Muscle layer of colon (tissue), 2 donors: Measurements from ENCODE around the gene RMND5A.
A peak's percentile ranks its signal among the peaks of the same experiment; 100 is the strongest.

Experiments used
- H3K27ac ChIP-seq: one replicate; pipeline ENCODE4 v1.7.0; 2013; ENCODE audit warnings: low read depth, mild to moderate bottlenecking, low read length, moderate library complexity
- H3K27me3 ChIP-seq, 2 donors: one replicate each; pipeline ENCODE4 v1.7.0; 2013; ENCODE audit warnings: low read length in 2 of 2, mild to moderate bottlenecking in 2 of 2; ENCODE audit not compliant: insufficient read depth in 2 of 2, control insufficient read depth in 1 of 2
- H3K36me3 ChIP-seq: one replicate; pipeline ENCODE4 v1.7.0; 2013; ENCODE audit warnings: mild to moderate bottlenecking, low read length; ENCODE audit not compliant: insufficient read depth
- H3K4me1 ChIP-seq: one replicate; pipeline ENCODE4 v1.7.0; 2013; ENCODE audit warnings: mild to moderate bottlenecking, low read length; ENCODE audit not compliant: insufficient read depth
- H3K4me3 ChIP-seq, 2 donors: one replicate each; pipeline ENCODE4 v1.7.0; 2013; ENCODE audit warnings: low read length in 2 of 2, low read depth in 1 of 2, mild to moderate bottlenecking in 1 of 2, moderate library complexity in 1 of 2
- H3K9ac ChIP-seq: one replicate; pipeline ENCODE4 v1.7.0; 2013; ENCODE audit warnings: low read length
- H3K9me3 ChIP-seq: one replicate; pipeline ENCODE4 v1.7.0; 2013; ENCODE audit warnings: mild to moderate bottlenecking, low read length
- donor health status: abdominal sarcoma.
- donor health status: Adenocarcinoma of cecum.

The RMND5A gene

GRCh38 chr2:86787736-86788135 lies 67.6 kb downstream of the RMND5A start:
- H3K27me3 ChIP-seq = peaks cover 26 to 39% of the 10 kb centered on the region in 2 donors

GRCh38 chr2:86788165-86788564 lies 68.1 kb downstream of the RMND5A start:
- H3K4me1 ChIP-seq = peaks cover 12% of the 10 kb centered on the region
- no peak overlapping the region for H3K27ac ChIP-seq
- H3K27me3 ChIP-seq = peaks cover 26 to 43% of the 10 kb centered on the region in 2 donors
- no peaks in the 10 kb centered on the region for H3K36me3 ChIP-seq
- H3K9me3 ChIP-seq = no peaks in the 10 kb centered on the region
- H3K9ac ChIP-seq = no peak overlapping the region
- no peak overlapping the region for H3K4me3 ChIP-seq

More at GRCh38 chr2:86787736-86788135, 67.6 kb downstream of the RMND5A start:
- H3K4me3 ChIP-seq = no peak overlapping the region
- no peaks in the 10 kb centered on the region for H3K9me3 ChIP-seq
- H3K4me1 ChIP-seq = peaks cover 12% of the 10 kb centered on the region
- no peak overlapping the region for H3K27ac ChIP-seq
- no peaks in the 10 kb centered on the region for H3K36me3 ChIP-seq
- H3K9ac ChIP-seq = no peak overlapping the region

GRCh38 chr2:86788881-86789686 lies 69.0 kb downstream of the RMND5A start:
- Histone ChIP-seq H3K27me3 (peaks cover 35 to 50% of the 10 kb centered on the region in 2 donors), H3K4me3 (no peak overlapping the region), H3K27ac (no peak overlapping the region)

GRCh38 chr2:86789687-86790133 lies 69.6 kb downstream of the RMND5A start:
- H3K4me3 ChIP-seq = peak overlapping the region in 1 of 2 donors; percentile 14
- H3K27ac ChIP-seq = no peak overlapping the region
- no peaks in the 10 kb centered on the region for H3K9me3 ChIP-seq
- no peak overlapping the region for H3K9ac ChIP-seq
- H3K36me3 ChIP-seq = no peaks in the 10 kb centered on the region
- peaks cover 12% of the 10 kb centered on the region for H3K4me1 ChIP-seq
- peaks cover 40 to 50% of the 10 kb centered on the region in 2 donors for H3K27me3 ChIP-seq

More at GRCh38 chr2:86788881-86789686, 69.0 kb downstream of the RMND5A start:
- Histone ChIP-seq H3K9me3 (no peaks in the 10 kb centered on the region), H3K4me1 (peaks cover 12% of the 10 kb centered on the region), H3K9ac (no peak overlapping the region), H3K36me3 (no peaks in the 10 kb centered on the region)

- Histone ChIP-seq H3K4me3 (peak overlapping the region in 1 of 2 donors; percentile 14), H3K36me3 (no peaks in the 10 kb centered on the region), H3K27ac (no peak overlapping the region), H3K4me1 (peaks cover 12% of the 10 kb centered on the region), H3K9ac (no peak overlapping the region), H3K27me3 (peaks cover 40 to 50% of the 10 kb centered on the region in 2 donors), H3K9me3 (no peaks in the 10 kb centered on the region)
Measured at GRCh38 chr2:86790134-86790675, 70.1 kb downstream of the RMND5A start.

GRCh38 chr2:86790676-86791572 lies 70.8 kb downstream of the RMND5A start, which contains the start of gene CD8A:
Gene CD8A (minus strand): TSS chr2:86790913. CDS start chr2:86790825, 88 bp downstream.
- Histone ChIP-seq H3K27me3 (peaks cover 40 to 50% of the 10 kb centered on the region in 2 donors), H3K9me3 (no peaks in the 10 kb centered on the region), H3K27ac (no peak within 1 kb of the TSS), H3K4me1 (peaks cover 12% of the 10 kb centered on the region), H3K9ac (no peak within 1 kb of the TSS), H3K36me3 (no peaks in the 10 kb centered on the region), H3K4me3 (peak within 1 kb of the TSS; percentile 14 to 35)

GRCh38 chr2:86791573-86791972 lies 71.5 kb downstream of the RMND5A start:
- H3K36me3 ChIP-seq = no peaks in the 10 kb centered on the region
- no peak overlapping the region for H3K4me3 ChIP-seq
- peaks cover 40 to 50% of the 10 kb centered on the region in 2 donors for H3K27me3 ChIP-seq

GRCh38 chr2:86793752-86794151 lies 73.7 kb downstream of the RMND5A start:
- H3K9me3 ChIP-seq = no peaks in the 10 kb centered on the region
- peaks cover 40 to 50% of the 10 kb centered on the region in 2 donors for H3K27me3 ChIP-seq
- no peak overlapping the region for H3K4me3 ChIP-seq
- no peaks in the 10 kb centered on the region for H3K36me3 ChIP-seq
- H3K9ac ChIP-seq = no peak overlapping the region
- H3K27ac ChIP-seq = no peak overlapping the region
- peaks cover 12% of the 10 kb centered on the region for H3K4me1 ChIP-seq

More at GRCh38 chr2:86791573-86791972, 71.5 kb downstream of the RMND5A start:
- H3K27ac ChIP-seq = no peak overlapping the region
- peaks cover 12% of the 10 kb centered on the region for H3K4me1 ChIP-seq
- no peak overlapping the region for H3K9ac ChIP-seq
- H3K9me3 ChIP-seq = no peaks in the 10 kb centered on the region

GRCh38 chr2:86794861-86795260 lies 74.8 kb downstream of the RMND5A start:
- no peak overlapping the region for H3K27ac ChIP-seq
- no peaks in the 10 kb centered on the region for H3K36me3 ChIP-seq
- no peak overlapping the region for H3K4me3 ChIP-seq
- peaks cover 37 to 39% of the 10 kb centered on the region in 2 donors for H3K27me3 ChIP-seq
- no peaks in the 10 kb centered on the region for H3K9me3 ChIP-seq
- H3K9ac ChIP-seq = no peak overlapping the region
- peaks cover 5% of the 10 kb centered on the region for H3K4me1 ChIP-seq

GRCh38 chr2:86800856-86801567 lies 80.9 kb downstream of the RMND5A start:
- H3K9me3 ChIP-seq = no peaks in the 10 kb centered on the region
- no peaks in the 10 kb centered on the region for H3K4me1 ChIP-seq
- H3K27ac ChIP-seq = no peak overlapping the region
- no peaks in the 10 kb centered on the region for H3K27me3 ChIP-seq
- no peak overlapping the region for H3K4me3 ChIP-seq
- H3K36me3 ChIP-seq = no peaks in the 10 kb centered on the region
- H3K9ac ChIP-seq = no peak overlapping the region
